GM21619 (cell line): ENCODE results near the gene ZNF525.
"Not testable (repeated sequence)": the region's sequence is repeated elsewhere in the genome, so short reads cannot be mapped to it uniquely, and the experiment has no call there.

Source experiments
- ATAC-seq: cut with Tn5 transposase; IDR thresholded peaks from one replicate; pipeline ENCODE4 v1.9.1; 2021; ENCODE audit not compliant: unreplicated experiment

The ZNF525 gene

DNA sequence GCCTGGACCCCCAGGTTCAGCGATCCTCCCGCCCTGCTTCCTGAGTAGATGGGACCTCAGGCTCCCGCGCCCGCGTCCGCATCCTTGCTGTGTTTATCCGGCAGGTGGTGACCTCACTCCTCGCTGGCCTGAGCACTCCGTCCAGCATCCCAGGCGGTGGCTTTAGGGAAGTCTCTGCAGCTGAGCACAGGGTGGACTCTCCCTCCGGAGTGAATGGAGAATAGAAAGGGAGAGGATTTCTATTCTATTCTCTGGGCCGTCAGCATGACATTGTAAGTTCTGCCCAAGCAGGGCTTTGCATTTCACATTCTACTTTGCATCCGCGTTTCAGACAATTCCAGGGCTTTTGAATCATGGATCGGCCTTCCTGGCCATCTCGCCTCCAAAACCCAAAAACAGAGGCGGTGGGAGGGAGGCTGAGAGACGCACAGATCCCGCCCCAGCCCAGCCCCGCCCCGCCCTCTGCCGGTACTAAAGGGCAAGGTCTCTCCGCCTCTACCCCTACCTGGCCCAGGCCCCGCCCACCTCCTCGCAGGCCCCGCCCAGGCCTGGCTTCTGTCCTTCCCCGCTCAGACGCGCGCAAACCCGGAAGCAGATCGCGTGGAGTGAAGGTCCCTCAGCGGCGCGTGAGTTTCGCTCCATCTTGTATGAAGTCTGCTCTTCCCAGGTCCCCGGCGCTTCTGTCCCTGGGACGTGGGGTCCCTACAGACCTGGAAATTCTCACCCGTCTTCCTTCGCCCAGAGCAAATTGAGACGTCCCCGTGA, at the start of gene ZNF525:
Gene ZNF525 (plus strand): TSS at position 572 of the 765 bp plus-strand sequence. CDS start 6,577 bp downstream, outside the sequence.
- peak; percentile 99 for ATAC-seq

DNA sequence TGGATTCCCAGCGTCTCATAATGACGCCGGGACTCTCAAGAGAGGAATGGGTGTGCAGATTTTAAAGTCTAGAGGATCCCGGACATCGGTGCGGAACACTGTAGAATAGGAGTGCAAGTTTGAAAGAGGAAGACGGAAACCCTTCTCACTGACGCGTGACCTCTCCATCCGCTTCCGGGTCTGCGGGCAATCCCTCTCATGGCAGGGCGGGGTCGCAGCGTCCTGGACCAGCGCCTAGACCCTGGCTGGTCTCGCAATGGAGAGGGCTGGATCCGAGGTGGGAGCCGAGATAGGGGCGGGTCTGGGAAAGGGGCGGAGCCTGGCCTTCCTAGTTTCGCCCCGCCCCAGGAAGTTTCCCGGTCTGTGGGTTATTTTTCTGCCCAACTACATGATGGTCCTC, 36.5 kb upstream of the ZNF525 start:
- ATAC-seq: no peak

DNA sequence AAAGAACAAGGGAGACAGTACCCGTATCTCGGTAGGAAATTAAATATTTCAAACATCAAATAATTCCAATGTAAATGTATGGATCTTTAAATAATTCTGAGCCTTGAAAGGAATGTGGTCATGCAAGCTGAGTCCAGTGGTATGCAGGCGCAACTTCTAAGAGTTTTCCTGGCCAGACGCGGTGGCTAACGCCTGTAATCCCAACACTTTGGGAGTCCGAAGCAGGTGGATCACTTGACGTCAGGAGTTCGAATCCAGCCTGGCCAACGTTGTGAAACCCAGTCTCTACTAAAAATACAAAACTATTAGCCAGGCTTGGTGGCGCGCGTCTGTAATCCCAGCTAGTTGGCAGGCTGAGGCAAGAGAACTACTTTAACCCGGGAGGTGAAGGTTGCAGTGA, 33.0 kb upstream of the ZNF525 start:
- ATAC-seq: no peak

DNA sequence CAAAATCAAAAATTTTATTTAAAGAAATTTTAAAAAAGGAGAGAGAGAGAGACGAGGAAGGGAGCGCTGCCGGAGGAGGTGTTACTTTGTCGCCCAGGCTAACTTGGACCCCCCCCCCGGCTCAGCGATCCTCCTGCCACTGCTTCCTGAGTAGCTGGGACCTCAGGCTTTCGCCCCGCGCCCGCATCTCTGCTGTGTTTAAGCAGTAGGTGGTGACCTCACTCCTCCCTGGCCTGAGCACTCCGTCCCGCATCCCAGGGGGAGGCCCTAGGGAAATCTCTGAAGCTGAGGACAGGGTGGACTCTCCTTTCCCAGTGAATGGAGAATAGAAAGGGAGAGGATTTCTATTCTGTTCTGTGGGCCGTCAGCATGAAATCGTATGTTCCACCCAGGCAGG, 32.4 kb upstream of the ZNF525 start:
- ATAC-seq: no peak

DNA sequence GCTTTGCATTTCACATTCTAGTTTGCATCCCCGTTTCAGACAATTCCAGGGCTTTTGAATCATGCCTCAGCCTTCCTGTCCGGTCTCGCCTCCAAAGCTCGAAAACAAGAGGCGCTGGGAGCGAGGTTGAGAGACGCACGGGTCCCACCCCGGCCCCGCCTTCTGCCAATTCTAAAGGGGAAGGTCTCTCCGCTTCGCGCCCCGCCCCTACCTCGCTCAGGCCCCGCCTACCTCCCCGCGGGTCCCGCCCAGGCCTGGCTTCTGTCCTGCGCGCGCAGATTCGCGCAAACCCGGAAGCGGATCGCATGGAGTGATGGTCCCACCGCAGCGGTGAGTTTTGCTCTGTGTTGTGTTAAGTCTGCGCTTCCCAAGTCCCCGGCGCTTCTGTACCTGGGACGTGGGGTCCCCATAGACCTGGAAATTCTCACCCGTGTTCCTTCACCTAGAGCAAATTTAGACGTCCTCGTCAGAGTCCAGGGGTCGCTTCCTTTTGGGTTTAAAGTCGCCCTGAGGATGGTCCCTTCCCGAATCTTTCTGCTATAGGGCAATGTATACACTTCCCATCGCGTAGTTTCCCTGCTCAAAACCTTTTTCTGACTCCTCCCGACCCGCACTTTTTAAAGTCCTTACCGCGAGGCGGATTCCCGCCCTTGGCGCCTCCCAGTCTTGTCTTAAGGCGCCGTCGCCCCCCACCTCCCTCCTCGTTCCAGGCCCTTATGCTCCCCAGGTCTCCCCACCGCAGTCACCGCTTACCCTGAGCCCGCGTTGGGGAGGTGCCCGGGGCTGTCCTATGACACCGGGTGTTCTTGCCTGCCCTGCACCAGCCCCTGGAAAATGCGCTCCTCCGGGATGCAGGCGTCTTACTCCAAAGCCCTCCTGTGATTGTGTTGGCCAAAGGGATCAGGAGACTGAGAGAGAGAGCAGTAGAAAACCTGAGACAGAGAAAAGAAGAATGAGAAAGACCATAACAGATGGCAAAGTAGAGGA, 31.7 kb upstream of the ZNF525 start, which contains the start of gene ZNF845:
Gene ZNF845 (plus strand): TSS at position 287 of the 987 bp plus-strand sequence. CDS start 7,559 bp downstream, outside the sequence.
- ATAC-seq: peak; percentile 83

DNA sequence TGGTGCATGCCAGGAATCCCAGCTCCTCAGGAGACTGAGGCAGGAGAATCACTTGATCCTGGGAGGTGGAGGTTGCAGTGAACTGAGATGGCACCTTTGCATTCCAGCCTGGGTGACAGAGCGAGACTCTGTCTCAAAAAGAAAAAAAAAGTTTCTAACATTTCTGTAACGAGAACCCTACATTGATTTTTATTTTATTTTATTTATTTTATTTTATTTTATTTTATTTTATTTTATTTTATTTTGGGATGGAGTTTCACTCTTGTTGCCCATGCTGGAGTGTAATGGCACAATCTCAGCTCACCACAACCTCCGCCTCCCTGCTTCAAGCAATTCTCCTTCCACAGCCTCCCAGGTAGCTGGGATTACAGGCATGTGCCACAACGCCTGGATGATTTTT, 21.1 kb upstream of the ZNF525 start:
- ATAC-seq: not testable (repeated sequence)

DNA sequence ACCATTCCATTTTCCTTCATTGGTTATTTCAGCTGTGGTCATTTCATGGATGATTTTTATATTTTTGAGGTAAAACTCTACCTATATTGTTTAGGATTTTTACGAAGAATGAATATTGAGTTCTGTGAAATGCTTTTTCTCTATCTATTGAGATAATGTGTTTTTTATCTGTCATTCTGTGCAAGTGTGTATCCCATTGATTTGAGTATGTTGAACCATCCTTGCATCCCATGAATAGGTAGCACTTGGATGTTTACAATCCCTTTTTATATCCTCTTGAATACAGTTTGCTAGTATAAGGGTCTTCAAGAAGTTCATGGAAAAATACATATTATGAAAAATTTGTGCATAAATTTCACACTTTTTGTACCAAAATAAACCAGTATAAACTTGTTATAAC, 9.8 kb upstream of the ZNF525 start:
- no peak for ATAC-seq

DNA sequence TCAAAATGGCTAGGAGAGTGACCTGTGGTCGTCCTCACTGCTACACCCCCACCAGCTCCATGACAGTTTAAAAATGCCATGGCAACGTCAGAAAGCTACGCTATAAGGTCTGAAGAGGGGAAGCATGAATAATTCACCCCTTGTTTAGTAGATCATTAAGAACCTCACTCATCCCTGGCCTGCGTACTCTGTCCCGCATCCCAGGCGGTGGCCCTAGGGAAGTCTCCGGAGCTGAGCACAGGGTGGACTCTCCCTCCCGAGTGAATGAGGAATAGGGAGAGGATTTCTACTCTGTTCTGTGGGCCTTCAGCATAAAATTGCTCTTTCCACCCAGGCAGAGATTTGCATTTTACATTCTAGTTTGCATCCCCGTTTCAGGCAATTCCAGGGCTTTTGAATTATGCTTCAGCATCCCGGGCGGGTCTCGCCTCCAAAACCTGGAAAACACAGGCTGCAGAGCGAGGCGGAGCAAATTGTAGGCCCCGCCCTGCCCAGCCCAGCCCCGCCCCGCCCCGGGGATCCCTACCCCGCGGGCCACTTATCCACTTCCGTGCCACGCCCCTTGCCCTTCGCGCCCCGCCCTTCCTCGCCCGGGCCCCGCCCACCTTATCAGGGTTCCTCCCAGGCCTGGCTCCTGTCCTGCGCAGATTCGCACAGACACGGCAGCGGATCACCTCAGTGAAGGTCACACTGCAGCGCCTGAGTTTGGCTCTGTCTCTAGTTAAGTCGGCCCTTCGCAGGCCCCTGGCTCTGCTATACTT, 7.5 kb upstream of the ZNF525 start:
- no peak for ATAC-seq

DNA sequence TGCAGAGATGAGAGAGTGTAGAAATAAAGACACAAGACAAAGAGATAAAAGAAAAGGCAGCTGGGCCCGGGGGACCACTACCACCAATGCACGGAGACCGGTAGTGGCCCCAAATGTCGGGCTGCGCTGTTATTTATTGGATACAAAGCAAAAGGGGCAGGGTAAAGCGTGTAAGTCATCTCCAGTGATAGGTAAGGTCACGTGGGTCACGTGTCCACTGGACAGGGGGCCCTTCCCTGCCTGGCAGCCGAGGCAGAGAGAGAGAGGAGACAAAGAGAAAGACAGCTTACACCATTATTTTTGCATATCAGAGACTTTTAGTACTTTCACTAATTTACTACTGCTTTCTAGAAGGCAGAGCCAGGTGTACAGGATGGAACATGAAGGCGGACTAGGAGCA, 5.4 kb upstream of the ZNF525 start:
- ATAC-seq: not testable (repeated sequence)

DNA sequence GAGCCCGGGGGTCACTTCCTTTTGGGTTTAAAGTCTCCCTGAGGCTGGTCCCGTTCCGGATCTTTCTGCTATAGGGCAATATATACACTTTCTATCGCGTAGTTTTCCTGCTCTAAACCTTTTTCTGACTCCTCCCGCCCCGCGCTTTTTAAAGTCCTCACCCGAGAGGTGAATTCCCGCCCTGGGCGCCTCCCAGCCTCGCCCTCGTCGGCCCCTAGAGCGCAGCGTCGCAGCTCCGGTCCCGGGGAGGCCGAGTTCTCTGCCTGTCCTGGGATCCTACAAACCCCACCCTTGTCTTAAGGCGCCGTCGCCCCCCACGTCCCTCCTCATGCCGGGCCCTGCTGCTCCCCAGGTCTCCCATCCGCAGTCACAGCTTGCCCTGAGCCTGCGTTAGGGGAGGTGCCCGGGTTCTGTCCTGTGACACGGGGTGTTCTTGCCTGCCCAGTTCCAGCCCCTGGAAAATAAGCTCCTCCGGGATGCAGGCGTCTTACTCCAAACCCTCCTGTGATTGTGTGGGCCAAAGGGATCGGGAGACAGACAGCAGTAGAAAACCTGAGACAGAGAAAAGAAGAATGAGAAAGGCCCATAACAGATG, 491 bp downstream of the ZNF525 start:
- peak; percentile 47 for ATAC-seq

DNA sequence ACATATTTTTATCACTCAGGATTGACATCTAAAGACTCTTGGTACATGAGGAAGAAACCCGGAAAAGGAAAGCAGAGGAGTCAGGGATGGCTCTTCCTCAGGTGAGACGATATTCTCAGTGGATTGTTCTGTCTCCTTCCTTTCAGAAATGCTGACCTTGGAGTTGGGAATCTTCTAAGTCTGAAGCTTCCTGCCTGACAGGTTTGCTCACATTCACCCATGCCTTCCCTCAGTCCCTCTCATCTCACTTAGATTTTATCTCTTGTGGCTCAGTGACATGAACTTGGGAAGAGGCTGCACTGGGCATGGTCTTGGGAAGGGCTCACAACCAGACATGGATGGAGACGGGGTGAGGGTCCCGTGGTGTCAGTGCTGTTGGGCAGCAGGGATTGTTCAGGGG, 6.7 kb downstream of the ZNF525 start:
- no peak for ATAC-seq

DNA sequence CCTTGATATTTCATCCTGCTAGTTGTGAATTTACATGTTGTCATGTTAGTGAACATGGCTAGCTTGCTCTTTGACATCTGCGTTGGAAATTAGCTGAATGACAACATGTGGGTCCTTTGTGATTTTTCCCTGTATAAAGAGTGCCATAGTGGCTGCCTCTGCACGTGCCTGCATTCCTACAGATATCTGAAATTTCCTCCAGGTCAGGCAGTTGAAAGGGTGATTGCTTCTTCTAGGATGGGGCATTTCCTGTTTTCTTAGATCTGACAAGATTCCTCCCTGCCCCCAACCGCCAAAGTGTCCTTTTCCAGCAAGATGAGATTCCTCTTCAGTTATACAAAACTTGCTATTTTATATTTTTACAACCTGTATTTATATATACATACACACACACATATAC, 8.8 kb downstream of the ZNF525 start:
- no peak for ATAC-seq

DNA sequence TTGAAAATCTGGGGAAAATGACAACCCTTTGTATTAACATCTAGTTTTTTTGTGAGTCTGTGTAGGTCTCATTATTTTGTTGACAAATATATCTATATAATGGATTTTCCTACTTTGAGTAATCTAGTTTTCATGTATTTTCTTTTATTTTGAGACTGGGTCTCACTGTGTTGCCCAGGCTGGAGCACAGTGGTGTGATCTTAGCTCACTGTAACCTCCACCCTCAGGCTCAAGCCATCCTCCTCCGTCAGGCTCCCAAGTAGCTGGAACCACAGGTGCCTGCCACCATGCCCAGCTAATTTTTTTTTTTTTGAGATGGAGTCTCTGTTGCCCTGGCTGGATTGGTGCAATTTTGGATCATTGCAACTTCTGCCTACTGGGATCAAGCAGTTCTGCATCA, 9.2 kb downstream of the ZNF525 start:
- no peak for ATAC-seq

DNA sequence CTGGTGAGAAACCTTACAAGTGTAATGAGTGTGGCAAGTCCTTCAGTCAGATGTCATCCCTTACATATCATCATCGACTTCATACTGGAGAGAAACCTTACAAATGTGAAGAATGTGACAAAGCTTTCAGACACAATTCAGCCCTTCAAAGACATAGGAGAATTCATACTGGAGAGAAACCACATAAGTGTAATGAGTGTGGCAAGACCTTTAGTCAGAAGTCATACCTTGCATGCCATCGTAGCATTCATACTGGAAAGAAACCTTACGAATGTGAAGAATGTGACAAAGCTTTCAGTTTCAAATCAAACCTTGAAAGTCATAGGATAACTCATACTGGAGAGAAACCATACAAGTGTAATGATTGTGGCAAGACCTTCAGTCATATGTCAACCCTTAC, 15.9 kb downstream of the ZNF525 start:
- ATAC-seq: no peak

DNA sequence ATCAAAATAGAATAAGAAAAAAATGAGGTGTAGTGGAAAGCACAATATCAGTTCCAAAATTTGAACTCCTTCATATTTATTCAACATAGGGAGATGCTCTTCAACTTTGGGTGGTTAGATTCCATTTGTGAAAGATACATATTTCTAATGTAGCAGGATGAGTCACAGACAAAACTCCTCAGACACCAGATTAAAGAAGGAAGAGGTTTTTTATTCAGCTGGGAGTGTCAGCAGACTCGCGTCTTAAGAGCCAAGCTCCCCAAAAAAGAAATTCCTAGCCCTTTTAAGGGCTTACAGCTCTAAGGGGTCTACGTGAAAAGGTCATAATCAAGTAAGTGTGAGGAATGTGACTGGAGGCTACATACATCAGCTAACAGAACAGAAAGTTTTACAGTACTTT, 22.7 kb downstream of the ZNF525 start:
- no peak for ATAC-seq

DNA sequence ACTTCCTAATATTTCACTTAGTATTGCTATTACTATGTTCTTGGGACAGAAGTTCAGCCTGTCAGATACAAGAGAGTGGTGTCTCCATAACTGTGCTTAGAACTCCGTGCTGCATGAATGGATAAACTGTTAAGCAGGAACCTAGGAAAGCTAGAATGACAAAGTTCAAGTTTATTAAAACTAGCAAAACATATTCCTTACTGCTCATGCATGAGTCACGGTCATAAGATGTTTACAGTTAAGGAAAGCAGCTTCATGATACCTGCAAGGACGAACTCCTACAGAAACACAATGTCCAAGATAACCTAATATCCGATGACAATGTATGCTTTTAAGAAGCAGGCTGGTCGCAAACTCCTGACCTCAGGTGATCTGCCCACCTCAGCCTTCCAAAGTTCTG, 23.4 kb downstream of the ZNF525 start:
- ATAC-seq: no peak

DNA sequence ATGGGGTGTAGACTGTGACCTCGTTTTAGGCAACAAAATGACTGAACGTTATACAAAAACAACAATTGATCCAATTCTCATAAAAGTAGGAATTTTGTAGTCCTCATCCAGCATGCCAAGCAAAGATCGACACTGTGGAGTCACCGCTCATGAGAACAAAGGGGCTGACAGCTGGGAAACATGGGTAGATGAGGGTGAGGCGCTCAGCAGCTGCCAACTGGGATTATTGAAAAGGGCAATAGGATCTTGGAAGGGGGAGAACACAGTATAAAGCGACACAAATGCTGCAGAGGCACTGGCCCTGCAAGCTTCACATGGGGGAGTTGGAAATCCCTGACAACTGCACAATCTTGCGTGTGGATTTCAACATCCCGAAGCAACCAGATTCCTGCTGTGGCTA, 24.1 kb downstream of the ZNF525 start:
- ATAC-seq: no peak

DNA sequence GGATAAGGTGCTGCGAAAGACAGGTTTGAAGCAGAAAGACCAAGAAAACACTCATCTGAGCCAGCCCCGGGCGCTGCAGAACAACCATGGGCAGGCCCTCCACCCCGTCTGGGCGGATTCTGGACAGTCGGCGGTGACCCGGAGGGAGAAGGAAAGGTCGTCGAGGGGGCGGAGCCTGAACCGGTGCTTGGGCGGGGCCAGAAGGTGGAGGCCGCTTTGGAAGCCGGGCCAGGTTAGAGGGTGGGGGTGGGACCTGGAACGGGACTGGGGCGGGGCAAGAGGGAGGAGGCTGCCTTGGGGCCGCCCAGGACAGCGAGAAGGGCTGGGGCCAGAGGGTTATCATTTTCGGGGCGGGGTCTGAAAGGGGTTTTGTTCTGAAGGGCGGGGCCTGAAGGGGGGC, 24.5 kb downstream of the ZNF525 start:
- no peak for ATAC-seq

DNA sequence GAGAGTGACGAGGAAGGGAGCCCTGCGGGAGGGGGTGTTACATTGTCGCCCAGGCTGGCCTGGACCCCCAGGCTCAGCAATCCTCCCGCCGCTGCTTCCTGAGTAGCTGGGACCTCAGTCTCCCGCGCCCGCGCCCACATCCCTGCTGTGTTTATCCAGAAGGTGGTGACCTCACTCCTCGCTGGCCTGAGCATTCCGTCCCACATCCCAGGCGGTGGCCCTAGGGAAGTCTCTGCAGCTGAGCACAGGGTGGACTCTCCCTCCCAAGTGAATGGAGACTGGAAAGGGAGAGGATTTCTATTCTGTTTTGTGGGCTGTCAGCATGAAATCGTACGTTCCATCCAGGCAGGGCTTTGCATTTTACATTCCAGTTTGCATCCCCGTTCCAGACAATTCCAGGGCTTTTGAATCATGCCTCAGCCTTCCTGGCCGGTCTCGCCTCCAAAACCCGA, 29.0 kb downstream of the ZNF525 start:
- no peak for ATAC-seq

DNA sequence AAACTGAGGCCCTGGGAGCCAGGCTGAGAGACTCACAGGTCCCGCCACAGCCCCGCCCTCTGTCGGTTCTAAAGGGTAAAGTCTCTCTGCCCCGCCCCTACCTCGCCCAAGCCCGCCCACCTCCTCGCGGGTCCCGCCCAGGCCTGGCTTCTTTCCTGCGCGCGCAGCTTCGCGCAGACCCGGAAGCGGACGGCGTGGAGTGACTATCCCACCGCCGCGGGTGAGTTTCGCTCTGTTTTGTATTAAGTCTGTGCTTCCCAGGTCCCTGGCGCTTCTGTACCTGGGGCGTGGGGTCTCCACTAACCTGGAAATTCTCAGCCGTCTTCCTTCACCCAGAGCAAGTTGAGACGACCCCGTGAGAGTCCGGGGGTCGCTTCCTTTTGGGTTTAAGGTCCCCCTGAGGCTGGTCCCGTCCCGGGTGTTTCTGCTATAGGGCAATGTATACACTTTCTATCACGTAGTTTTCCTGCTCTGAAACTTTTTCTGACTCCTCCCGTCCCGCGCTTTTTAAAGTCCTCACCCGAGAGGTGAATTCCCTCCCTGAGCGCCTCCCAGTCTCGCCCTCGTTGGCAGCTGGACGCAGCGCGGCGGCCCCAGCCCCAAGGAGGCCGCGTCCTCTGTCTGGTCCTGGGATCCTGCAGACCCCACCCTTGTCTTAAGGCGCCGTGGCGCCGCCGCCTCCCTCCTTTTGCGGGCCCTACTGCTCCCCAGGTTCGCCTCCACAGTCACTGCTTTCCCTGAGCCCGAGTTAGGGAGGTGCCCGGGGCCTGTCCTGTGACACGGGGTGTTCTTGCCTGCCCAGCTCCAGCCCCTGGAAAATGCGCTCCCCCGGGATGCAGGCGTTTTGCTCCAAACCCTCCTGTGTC, 29.7 kb downstream of the ZNF525 start, which contains the start of gene ZNF765:
Gene ZNF765 (plus strand): TSS at position 176 of the 866 bp plus-strand sequence. CDS start 2,867 bp downstream, outside the sequence.
- peak; percentile 85 for ATAC-seq
